H1 (cell line): ENCODE measurements around the gene RBBP8. TPM values are rescaled to one million over a fixed set of nuclear protein-coding genes. Genes with fewer than 3 reads are reported as not detected.

Source experiments
- BACH1 ChIP-seq: IDR thresholded peaks from 2 replicates; pipeline ENCODE4 v1.6.1; 2012; ENCODE audit warnings: low read length, improper control_type of control experiment
- BCL11A ChIP-seq, 2 experiments: IDR thresholded peaks; one replicate each; pipeline ENCODE4 v1.6.1; 2011; ENCODE audit warnings: low read depth in 2 of 2, low read length in 2 of 2, mild to moderate bottlenecking in 2 of 2
- CHD1 ChIP-seq: IDR thresholded peaks from 2 replicates; pipeline ENCODE4 v1.6.1; 2012; ENCODE audit warnings: low read depth, low read length, improper control_type of control experiment
- GABPA ChIP-seq: IDR thresholded peaks from 2 replicates; pipeline ENCODE4 v1.6.1; 2011; ENCODE audit warnings: mild to moderate bottlenecking, low read length, moderate library complexity, borderline replicate concordance; ENCODE audit not compliant: insufficient read depth
- GTF2F1 ChIP-seq: IDR thresholded peaks from 2 replicates; pipeline ENCODE4 v1.6.1; 2012; ENCODE audit warnings: low read depth, low read length, improper control_type of control experiment, borderline replicate concordance
- NANOG ChIP-seq: IDR thresholded peaks from 2 replicates; pipeline ENCODE4 v1.6.1; 2011; ENCODE audit warnings: low read length, low read depth, mild to moderate bottlenecking, inconsistent platforms; ENCODE audit not compliant: insufficient read depth, poor library complexity, severe bottlenecking
- NRF1 ChIP-seq: IDR thresholded peaks from 2 replicates; pipeline ENCODE4 v1.6.1; 2011; ENCODE audit warnings: mild to moderate bottlenecking, low read depth, low read length, improper control_type of control experiment
- POLR2AphosphoS5 ChIP-seq: IDR thresholded peaks from 2 replicates; pipeline ENCODE4 v1.6.1; 2011; ENCODE audit warnings: low read depth, low read length
- TCF12 ChIP-seq: IDR thresholded peaks from 2 replicates; pipeline ENCODE4 v1.6.1; 2011; ENCODE audit warnings: low read depth, mild to moderate bottlenecking, low read length
- polyA plus RNA-seq, 7 experiments: library from polyadenylated mRNA; depleted of rRNA in 3 of 7; stranded (reverse) in 5 of 7; unstranded in 2 of 7; fragments of >200 nt in 5 of 7; fragments of 200-250 nt in 2 of 7; gene quantifications; 1 replicate in 5 of 7; 2 replicates in 1 of 7; 4 replicates in 1 of 7; pipeline versions ENCODE4 v1.2.1 to v1.2.3, GENCODE V29; 2011 to 2013; ENCODE audit warnings: missing spikeins in 2 of 7, mixed read lengths in 2 of 7
- total RNA-seq: library from RNA; stranded (reverse); fragmentation: NEBNext Ultra II Directional; extraction: Animal tissue kit (Norgen Biotek cat#: 25700); gene quantifications from 2 replicates; pipeline ENCODE4 v1.2.1, GENCODE V29; 2021
- TF ChIP-seq, protein P1 (sequence below): fragments of 300-600 bp; sonication (generic); IDR thresholded peaks from 2 replicates; pipeline ENCODE4 v1.7.1; 2012; ENCODE audit warnings: low read length, moderate library complexity, mild to moderate bottlenecking, inconsistent platforms; ENCODE audit not compliant: insufficient replicate concordance
- TF ChIP-seq, protein P2 (sequence below): IDR thresholded peaks from 2 replicates; pipeline ENCODE4 v1.6.1; 2012; ENCODE audit warnings: inconsistent platforms

RBBP8 gene
- total and polyA plus RNA-seq, 2 of the 8 experiments (the other 6 are each of a cell fraction or from before 2014, with no cell fraction given): 16.1 to 65.8 TPM

DNA sequence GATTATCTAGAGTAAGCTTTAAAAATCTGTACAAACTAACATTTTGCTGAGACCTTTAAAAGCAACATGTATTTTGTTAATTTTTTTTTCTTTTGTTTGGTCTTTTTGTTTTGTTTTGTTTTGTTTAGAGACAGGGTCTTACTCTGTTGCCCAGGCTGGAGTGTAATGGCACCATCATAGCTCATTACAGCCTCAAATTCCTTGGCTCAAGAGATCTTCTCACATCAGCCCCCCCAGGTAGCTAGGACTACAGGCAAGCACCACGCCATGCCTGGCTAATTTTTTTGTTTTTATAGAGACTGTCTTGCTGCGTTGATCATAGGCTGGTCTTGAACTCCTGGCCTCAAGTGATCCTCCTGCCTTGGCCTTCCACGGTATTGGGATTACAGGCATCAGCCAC lies 23.1 kb downstream of the RBBP8 start (continued):
- TF ChIP-seq, protein P1, sequence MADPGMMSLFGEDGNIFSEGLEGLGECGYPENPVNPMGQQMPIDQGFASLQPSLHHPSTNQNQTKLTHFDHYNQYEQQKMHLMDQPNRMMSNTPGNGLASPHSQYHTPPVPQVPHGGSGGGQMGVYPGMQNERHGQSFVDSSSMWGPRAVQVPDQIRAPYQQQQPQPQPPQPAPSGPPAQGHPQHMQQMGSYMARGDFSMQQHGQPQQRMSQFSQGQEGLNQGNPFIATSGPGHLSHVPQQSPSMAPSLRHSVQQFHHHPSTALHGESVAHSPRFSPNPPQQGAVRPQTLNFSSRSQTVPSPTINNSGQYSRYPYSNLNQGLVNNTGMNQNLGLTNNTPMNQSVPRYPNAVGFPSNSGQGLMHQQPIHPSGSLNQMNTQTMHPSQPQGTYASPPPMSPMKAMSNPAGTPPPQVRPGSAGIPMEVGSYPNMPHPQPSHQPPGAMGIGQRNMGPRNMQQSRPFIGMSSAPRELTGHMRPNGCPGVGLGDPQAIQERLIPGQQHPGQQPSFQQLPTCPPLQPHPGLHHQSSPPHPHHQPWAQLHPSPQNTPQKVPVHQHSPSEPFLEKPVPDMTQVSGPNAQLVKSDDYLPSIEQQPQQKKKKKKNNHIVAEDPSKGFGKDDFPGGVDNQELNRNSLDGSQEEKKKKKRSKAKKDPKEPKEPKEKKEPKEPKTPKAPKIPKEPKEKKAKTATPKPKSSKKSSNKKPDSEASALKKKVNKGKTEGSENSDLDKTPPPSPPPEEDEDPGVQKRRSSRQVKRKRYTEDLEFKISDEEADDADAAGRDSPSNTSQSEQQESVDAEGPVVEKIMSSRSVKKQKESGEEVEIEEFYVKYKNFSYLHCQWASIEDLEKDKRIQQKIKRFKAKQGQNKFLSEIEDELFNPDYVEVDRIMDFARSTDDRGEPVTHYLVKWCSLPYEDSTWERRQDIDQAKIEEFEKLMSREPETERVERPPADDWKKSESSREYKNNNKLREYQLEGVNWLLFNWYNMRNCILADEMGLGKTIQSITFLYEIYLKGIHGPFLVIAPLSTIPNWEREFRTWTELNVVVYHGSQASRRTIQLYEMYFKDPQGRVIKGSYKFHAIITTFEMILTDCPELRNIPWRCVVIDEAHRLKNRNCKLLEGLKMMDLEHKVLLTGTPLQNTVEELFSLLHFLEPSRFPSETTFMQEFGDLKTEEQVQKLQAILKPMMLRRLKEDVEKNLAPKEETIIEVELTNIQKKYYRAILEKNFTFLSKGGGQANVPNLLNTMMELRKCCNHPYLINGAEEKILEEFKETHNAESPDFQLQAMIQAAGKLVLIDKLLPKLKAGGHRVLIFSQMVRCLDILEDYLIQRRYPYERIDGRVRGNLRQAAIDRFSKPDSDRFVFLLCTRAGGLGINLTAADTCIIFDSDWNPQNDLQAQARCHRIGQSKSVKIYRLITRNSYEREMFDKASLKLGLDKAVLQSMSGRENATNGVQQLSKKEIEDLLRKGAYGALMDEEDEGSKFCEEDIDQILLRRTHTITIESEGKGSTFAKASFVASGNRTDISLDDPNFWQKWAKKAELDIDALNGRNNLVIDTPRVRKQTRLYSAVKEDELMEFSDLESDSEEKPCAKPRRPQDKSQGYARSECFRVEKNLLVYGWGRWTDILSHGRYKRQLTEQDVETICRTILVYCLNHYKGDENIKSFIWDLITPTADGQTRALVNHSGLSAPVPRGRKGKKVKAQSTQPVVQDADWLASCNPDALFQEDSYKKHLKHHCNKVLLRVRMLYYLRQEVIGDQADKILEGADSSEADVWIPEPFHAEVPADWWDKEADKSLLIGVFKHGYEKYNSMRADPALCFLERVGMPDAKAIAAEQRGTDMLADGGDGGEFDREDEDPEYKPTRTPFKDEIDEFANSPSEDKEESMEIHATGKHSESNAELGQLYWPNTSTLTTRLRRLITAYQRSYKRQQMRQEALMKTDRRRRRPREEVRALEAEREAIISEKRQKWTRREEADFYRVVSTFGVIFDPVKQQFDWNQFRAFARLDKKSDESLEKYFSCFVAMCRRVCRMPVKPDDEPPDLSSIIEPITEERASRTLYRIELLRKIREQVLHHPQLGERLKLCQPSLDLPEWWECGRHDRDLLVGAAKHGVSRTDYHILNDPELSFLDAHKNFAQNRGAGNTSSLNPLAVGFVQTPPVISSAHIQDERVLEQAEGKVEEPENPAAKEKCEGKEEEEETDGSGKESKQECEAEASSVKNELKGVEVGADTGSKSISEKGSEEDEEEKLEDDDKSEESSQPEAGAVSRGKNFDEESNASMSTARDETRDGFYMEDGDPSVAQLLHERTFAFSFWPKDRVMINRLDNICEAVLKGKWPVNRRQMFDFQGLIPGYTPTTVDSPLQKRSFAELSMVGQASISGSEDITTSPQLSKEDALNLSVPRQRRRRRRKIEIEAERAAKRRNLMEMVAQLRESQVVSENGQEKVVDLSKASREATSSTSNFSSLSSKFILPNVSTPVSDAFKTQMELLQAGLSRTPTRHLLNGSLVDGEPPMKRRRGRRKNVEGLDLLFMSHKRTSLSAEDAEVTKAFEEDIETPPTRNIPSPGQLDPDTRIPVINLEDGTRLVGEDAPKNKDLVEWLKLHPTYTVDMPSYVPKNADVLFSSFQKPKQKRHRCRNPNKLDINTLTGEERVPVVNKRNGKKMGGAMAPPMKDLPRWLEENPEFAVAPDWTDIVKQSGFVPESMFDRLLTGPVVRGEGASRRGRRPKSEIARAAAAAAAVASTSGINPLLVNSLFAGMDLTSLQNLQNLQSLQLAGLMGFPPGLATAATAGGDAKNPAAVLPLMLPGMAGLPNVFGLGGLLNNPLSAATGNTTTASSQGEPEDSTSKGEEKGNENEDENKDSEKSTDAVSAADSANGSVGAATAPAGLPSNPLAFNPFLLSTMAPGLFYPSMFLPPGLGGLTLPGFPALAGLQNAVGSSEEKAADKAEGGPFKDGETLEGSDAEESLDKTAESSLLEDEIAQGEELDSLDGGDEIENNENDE: no peak
- TF ChIP-seq BACH1 (no peak), GABPA (no peak), POLR2AphosphoS5 (no peak), BCL11A (IDR thresholded peaks at IDR 0.05; ENCODE audit: low read depth in 2 of 2, low read length in 2 of 2) (no peak), GTF2F1 (no peak), TCF12 (no peak), NANOG (no peak), CHD1 (no peak), NRF1 (no peak)
- TF ChIP-seq, protein P2, sequence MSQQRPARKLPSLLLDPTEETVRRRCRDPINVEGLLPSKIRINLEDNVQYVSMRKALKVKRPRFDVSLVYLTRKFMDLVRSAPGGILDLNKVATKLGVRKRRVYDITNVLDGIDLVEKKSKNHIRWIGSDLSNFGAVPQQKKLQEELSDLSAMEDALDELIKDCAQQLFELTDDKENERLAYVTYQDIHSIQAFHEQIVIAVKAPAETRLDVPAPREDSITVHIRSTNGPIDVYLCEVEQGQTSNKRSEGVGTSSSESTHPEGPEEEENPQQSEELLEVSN: no peak
- TF ChIP-seq, all 59 proteins: peak for 0
